ENCODE measurements around the gene ANTXRL. TPM values are rescaled to one million over a fixed set of nuclear protein-coding genes. Genes with fewer than 3 reads are reported as not detected.
"Not testable (repeated sequence)": the region's sequence is repeated elsewhere in the genome, so short reads cannot be mapped to it uniquely, and the experiment has no call there.

ANTXRL gene
- total RNA-seq, 1 experiment from 2014 or later: not detected

DNA sequence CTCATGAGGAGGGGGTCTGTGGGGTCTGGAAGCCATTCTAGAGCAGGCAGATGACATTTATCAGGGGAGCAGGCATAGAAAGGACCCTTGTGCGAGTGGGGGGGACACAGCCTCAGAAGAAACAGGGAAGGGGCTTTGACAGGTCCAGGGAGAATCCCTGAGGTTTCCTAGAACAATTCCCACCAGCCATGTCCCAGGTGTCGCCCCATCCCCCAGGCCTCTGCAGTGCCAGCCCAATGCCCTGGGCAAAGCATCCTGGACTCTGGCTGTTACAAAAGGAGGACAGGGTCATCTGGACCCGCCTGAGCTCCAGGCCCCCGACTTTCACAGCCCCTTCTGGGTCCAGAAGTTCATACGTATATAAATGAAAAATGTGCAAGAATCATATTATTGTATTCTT lies 80.4 kb downstream of the ANTXRL start:
- POLR2A ChIA-PET (ENCODE audit: unreplicated experiment); DNase-seq; CTCF ChIA-PET; H3K9ac ChIP-seq (ENCODE audit: low read length); H3K36me3 ChIP-seq (ENCODE audit: low read depth, low read length); H3K4me3 ChIP-seq (ENCODE audit: low read length); H2AFZ ChIP-seq (ENCODE audit: low read length); H3K4me1 ChIP-seq (ENCODE audit: insufficient read depth, low read length); ATAC-seq; BruUV-seq (replicated peaks); H3K9me3 ChIP-seq (ENCODE audit: low read length); H3K27ac ChIP-seq (ENCODE audit: low read length); H3K27me3 ChIP-seq (ENCODE audit: low read length); H3K9me2 ChIP-seq (replicated peaks; ENCODE audit: low read length); intact Hi-C loops (cut with micrococcal nuclease); H3K4me2 ChIP-seq (ENCODE audit: low read length); H4K20me1 ChIP-seq (ENCODE audit: low read length); H3F3A ChIP-seq (ENCODE audit: low read length, unreplicated experiment); H3K79me2 ChIP-seq (ENCODE audit: low read length): not testable (repeated sequence)

DNA sequence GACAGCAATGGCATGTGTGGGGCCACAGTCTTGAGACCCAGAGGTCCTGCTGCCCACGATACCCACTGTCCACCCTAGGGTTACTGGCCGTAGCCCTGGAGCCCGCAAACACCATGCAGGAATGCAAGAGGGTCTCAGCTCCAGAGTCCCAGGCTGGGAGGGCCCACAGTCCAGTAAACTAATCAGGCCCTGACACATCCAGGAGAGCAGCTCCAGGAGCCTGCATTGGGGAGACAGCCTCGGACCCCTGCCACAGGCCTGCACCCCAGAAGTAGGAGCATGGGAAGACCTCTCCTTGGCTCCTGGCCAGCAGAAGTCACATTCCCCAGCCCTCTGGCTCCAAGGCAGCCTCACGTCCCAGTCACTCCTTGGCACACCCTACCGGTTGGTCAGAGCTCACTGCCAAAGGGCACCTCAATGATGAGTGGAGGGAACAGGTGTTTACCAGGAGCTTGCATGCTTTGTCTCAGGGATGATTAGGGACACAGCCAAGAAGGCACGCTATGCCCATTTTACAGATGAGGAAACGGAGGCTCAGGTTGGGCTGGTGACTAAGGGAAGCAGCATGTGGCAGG lies 81.0 kb downstream of the ANTXRL start:
- DNase-seq; H3K9me2 ChIP-seq (replicated peaks; ENCODE audit: low read length); H3F3A ChIP-seq (ENCODE audit: low read length, unreplicated experiment); H3K4me2 ChIP-seq (ENCODE audit: low read length); H4K20me1 ChIP-seq (ENCODE audit: low read length); H3K9me3 ChIP-seq (ENCODE audit: low read length); H2AFZ ChIP-seq (ENCODE audit: low read length); H3K4me3 ChIP-seq (ENCODE audit: low read length); ATAC-seq; H3K27me3 ChIP-seq (ENCODE audit: low read length); BruUV-seq (replicated peaks); H3K79me2 ChIP-seq (ENCODE audit: low read length); POLR2A ChIA-PET (ENCODE audit: unreplicated experiment); intact Hi-C loops (cut with micrococcal nuclease); H3K36me3 ChIP-seq (ENCODE audit: low read depth, low read length); H3K27ac ChIP-seq (ENCODE audit: low read length); H3K9ac ChIP-seq (ENCODE audit: low read length); H3K4me1 ChIP-seq (ENCODE audit: insufficient read depth, low read length); CTCF ChIA-PET: not testable (repeated sequence)

DNA sequence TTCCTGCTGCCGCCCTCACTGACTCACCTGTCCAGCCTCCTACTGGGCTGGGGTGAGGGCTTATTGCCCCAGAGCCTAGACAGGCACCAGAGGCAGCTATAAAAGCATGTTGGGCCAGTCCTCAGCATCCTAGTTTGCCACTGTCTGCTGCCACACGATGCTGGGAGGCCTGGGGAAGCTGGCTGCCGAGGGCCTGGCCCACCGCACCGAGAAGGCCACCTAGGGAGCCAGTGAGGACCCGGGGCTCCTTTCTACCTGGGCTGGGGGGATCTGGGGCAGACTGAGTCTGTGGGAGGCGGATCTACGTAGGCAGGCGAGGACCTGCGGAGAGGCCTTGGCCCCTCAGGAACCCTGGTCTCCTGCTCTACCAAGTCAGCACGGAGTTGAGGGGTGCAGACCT lies 82.2 kb downstream of the ANTXRL start:
- CTCF ChIA-PET; H3K9me3 ChIP-seq (ENCODE audit: low read length); H3K27me3 ChIP-seq (ENCODE audit: low read length); H3K36me3 ChIP-seq (ENCODE audit: low read depth, low read length); intact Hi-C loops (cut with micrococcal nuclease); H4K20me1 ChIP-seq (ENCODE audit: low read length); BruUV-seq (replicated peaks); H3K4me1 ChIP-seq (ENCODE audit: insufficient read depth, low read length); DNase-seq; H3K9ac ChIP-seq (ENCODE audit: low read length); ATAC-seq; H3K4me2 ChIP-seq (ENCODE audit: low read length); H3K27ac ChIP-seq (ENCODE audit: low read length); H3K4me3 ChIP-seq (ENCODE audit: low read length); POLR2A ChIA-PET (ENCODE audit: unreplicated experiment); H3F3A ChIP-seq (ENCODE audit: low read length, unreplicated experiment); H2AFZ ChIP-seq (ENCODE audit: low read length); H3K79me2 ChIP-seq (ENCODE audit: low read length); H3K9me2 ChIP-seq (replicated peaks; ENCODE audit: low read length): not testable (repeated sequence)

DNA sequence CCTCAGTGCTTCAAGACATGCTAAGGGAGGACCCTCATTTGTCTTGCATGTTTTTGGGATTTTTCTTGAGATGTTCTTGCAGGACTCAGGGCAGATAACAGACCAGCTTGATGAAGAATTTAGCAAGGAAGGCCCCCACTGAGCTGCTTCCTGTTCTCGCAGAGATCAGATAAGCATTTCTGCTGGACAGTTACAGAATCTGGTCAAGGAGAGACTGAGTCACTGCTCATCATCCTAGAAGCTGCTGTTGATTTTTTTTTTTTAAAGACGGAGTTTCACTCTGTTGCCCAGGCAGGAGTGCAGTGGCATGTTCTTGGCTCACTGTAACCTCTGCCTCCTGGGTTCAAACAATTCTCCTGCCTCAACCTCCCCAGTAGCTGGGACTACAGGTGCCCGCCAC lies 87.6 kb downstream of the ANTXRL start:
- H3K4me3 ChIP-seq (ENCODE audit: low read length); DNase-seq; H3K27ac ChIP-seq (ENCODE audit: low read length); H3F3A ChIP-seq (ENCODE audit: low read length, unreplicated experiment); H3K27me3 ChIP-seq (ENCODE audit: low read length); CTCF ChIA-PET; H3K4me1 ChIP-seq (ENCODE audit: insufficient read depth, low read length); intact Hi-C loops (cut with micrococcal nuclease); H3K9me2 ChIP-seq (replicated peaks; ENCODE audit: low read length); H3K79me2 ChIP-seq (ENCODE audit: low read length); H3K9ac ChIP-seq (ENCODE audit: low read length); BruUV-seq (replicated peaks); H3K36me3 ChIP-seq (ENCODE audit: low read depth, low read length); H2AFZ ChIP-seq (ENCODE audit: low read length); H3K9me3 ChIP-seq (ENCODE audit: low read length); ATAC-seq; H4K20me1 ChIP-seq (ENCODE audit: low read length); POLR2A ChIA-PET (ENCODE audit: unreplicated experiment); H3K4me2 ChIP-seq (ENCODE audit: low read length): not testable (repeated sequence)

DNA sequence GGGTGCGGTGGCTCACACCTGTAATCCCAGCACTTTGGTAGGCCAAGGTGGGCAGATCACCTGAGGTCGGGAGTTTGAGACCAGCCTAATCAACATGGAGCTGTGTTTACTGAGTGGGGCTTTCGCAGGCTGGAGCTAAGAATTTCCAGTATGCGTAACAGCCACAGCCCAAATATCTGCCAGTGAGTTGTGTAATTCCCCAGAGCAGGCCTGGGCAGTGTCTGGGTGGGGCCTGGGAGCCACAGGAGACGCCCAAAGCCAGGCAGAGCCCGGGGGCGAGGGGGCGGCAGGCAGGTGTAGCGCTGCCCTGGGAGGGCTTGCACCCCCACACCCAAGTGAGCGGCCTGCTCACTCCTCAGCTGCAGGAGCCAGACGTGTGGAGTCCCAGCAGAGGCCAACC lies 88.6 kb downstream of the ANTXRL start, which contains the start of gene ANXA8L1:
TSS of gene ANXA8L1 (plus strand) at position 371 of the 400 bp plus-strand sequence. CDS start 76 bp downstream, outside the sequence.
- BruUV-seq (replicated peaks); H3K27me3 ChIP-seq (ENCODE audit: low read length); H2AFZ ChIP-seq (ENCODE audit: low read length); H4K20me1 ChIP-seq (ENCODE audit: low read length); POLR2A ChIA-PET (ENCODE audit: unreplicated experiment); intact Hi-C loops (cut with micrococcal nuclease); CTCF ChIA-PET; DNase-seq; H3K9ac ChIP-seq (ENCODE audit: low read length); H3K27ac ChIP-seq (ENCODE audit: low read length); H3K4me3 ChIP-seq (ENCODE audit: low read length); H3K79me2 ChIP-seq (ENCODE audit: low read length); H3K36me3 ChIP-seq (ENCODE audit: low read depth, low read length); H3K9me2 ChIP-seq (replicated peaks; ENCODE audit: low read length); ATAC-seq; H3K9me3 ChIP-seq (ENCODE audit: low read length); H3F3A ChIP-seq (ENCODE audit: low read length, unreplicated experiment); H3K4me1 ChIP-seq (ENCODE audit: insufficient read depth, low read length); H3K4me2 ChIP-seq (ENCODE audit: low read length): not testable (repeated sequence)

DNA sequence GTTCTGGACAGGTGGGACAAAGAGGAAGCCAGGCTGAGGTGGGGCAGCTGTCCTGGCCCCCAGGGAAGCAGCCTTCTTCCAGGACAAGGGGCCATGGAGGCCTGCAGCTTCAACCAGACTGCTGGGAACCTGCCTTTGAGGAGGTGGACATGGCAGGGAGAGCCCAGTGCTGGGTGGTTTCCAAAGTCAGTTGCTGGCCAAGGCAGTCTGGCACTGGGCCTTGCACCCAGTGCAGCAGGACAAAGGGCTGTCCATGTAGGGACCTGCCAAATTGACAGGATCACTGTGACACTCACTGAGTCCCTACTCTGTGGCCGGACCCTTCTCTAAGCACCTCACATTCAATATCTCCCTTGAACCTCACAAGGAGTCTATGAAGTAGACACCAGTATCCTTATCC lies 90.2 kb downstream of the ANTXRL start:
- H3K27me3 ChIP-seq (ENCODE audit: low read length); intact Hi-C loops (cut with micrococcal nuclease); H3K9ac ChIP-seq (ENCODE audit: low read length); H3K4me2 ChIP-seq (ENCODE audit: low read length); H3K36me3 ChIP-seq (ENCODE audit: low read depth, low read length); POLR2A ChIA-PET (ENCODE audit: unreplicated experiment); H3K9me2 ChIP-seq (replicated peaks; ENCODE audit: low read length); DNase-seq; H3K9me3 ChIP-seq (ENCODE audit: low read length); CTCF ChIA-PET; H3K4me1 ChIP-seq (ENCODE audit: insufficient read depth, low read length); ATAC-seq; H3F3A ChIP-seq (ENCODE audit: low read length, unreplicated experiment); BruUV-seq (replicated peaks); H4K20me1 ChIP-seq (ENCODE audit: low read length); H2AFZ ChIP-seq (ENCODE audit: low read length); H3K27ac ChIP-seq (ENCODE audit: low read length); H3K79me2 ChIP-seq (ENCODE audit: low read length); H3K4me3 ChIP-seq (ENCODE audit: low read length): not testable (repeated sequence)

DNA sequence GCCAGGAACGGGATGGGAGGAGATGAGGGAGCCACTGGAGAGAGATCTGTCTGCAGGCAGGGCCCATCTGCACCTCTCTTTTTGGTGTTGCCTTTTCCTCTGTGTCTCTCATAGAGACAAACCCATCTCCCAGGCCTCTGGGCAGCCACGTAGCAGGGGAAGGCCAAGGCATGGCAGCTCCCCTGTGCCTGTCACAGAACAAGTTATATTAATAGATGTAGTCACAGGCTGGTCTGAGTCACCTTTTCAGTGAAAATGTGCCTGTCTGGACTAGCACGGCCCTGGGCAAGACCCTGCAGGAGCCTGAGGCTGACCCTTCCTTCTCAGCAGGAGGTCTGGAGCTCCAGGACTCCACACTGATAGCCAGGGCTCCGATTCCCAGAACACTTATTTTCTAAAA lies 90.9 kb downstream of the ANTXRL start:
- H3K27me3 ChIP-seq (ENCODE audit: low read length); H3K9ac ChIP-seq (ENCODE audit: low read length); H3K9me3 ChIP-seq (ENCODE audit: low read length); CTCF ChIA-PET; H3K9me2 ChIP-seq (replicated peaks; ENCODE audit: low read length); H3K36me3 ChIP-seq (ENCODE audit: low read depth, low read length); POLR2A ChIA-PET (ENCODE audit: unreplicated experiment); H3K4me1 ChIP-seq (ENCODE audit: insufficient read depth, low read length); BruUV-seq (replicated peaks); intact Hi-C loops (cut with micrococcal nuclease); H3K79me2 ChIP-seq (ENCODE audit: low read length); H2AFZ ChIP-seq (ENCODE audit: low read length); H3F3A ChIP-seq (ENCODE audit: low read length, unreplicated experiment); H3K4me2 ChIP-seq (ENCODE audit: low read length); H4K20me1 ChIP-seq (ENCODE audit: low read length); DNase-seq; H3K27ac ChIP-seq (ENCODE audit: low read length); H3K4me3 ChIP-seq (ENCODE audit: low read length): not testable (repeated sequence)
- peak; percentile 82 for ATAC-seq

Data from PC-3 (cell line).